A549 treated with Mapracorat at 1 μM for 4 hours (cell line): Measurements from ENCODE around the gene CX3CL1. TPM values are rescaled to one million over a fixed set of nuclear protein-coding genes. Genes with fewer than 3 reads are reported as not detected.

ENCODE experiments used
- total RNA-seq: library from RNA; stranded (reverse); fragments of 200-300 nt; extraction: Qiagen RNA extraction; gene quantifications from 5 replicates; pipeline ENCODE4 v1.2.3, GENCODE V29; 2022

Gene CX3CL1
- total RNA-seq, result 0.07 to 0.18 TPM (median 0.12 TPM) in 5 replicates

DNA sequence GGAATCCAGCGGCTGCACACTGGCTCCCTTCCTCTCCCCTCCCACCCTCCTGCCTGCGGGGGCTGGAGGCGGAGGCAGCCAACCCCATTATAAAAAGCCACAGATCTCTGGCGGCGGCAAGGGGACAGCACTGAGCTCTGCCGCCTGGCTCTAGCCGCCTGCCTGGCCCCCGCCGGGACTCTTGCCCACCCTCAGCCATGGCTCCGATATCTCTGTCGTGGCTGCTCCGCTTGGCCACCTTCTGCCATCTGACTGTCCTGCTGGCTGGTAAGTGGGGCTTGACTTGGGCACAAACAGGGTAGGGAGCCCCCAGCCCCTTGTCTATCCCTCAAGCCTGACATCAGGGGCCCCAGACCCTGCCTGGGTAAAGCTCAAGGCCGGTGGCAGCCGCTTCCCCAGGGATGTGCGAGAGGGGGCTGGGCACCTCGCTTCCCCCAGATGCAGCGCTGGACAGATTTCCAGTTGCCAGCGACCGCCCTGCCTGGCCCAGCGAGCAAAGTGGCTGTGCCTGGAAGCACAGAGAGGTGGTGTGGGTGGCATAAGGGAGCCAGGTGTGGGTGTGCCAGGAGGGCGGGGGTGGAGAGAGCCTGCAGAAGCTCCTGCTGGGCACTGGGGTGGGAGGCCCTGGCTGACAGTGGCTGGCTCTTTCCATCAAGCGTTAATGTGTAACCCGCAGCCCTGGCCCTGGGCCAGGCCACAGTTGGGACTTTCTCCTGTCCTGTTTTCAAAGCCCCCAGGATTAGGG is at the start of gene CX3CL1:
TSS of gene CX3CL1 (plus strand) at position 119 of the 745 bp plus-strand sequence. CDS start at position 198, 79 bp downstream.

GRCh38 chr16:57358527-57359095 is 13.7 kb upstream of the CX3CL1 start, which contains the start of gene CCL22:
TSS of gene CCL22 (plus strand) at chr16:57358783. CDS start at chr16:57358817, 34 bp downstream.

GRCh38 chr16:57403965-57404817 is 31.9 kb downstream of the CX3CL1 start, which contains the start of gene CCL17:
TSS of gene CCL17 (plus strand) at chr16:57404767. CDS start at chr16:57413933, 9,166 bp downstream.

Other genes starting within 250 kb of the CX3CL1 start
- gene PSME3IP1, start 186.5 kb upstream of the CX3CL1 start, total RNA-seq, result 79.2 to 113 TPM (median 88.8 TPM) in 5 replicates
- gene RSPRY1, start 186.2 kb upstream of the CX3CL1 start, total RNA-seq, result 27.7 to 36.2 TPM (median 34.9 TPM) in 5 replicates
- gene ARL2BP, start 127.2 kb upstream of the CX3CL1 start, total RNA-seq, result 73.1 to 80.0 TPM (median 76.6 TPM) in 5 replicates
- 1.1 to 1.8 TPM (median 1.6 TPM) in 5 replicates for gene PLLP, start 87.8 kb upstream of the CX3CL1 start, total RNA-seq
- gene CCL22, start 13.7 kb upstream of the CX3CL1 start, total RNA-seq, result 0.05 to 0.07 TPM (median 0.07 TPM) in 4 of 5 replicates, not detected in the other
- gene CCL17, start 32.3 kb downstream of the CX3CL1 start, total RNA-seq, result not detected in 5 replicates
- gene CIAPIN1, start 74.9 kb downstream of the CX3CL1 start, total RNA-seq, result 69.9 to 90.8 TPM (median 74.6 TPM) in 5 replicates
- gene COQ9, start 75.0 kb downstream of the CX3CL1 start, total RNA-seq, result 39.1 to 53.2 TPM (median 50.2 TPM) in 5 replicates
- gene POLR2C, start 90.2 kb downstream of the CX3CL1 start, total RNA-seq, result 102 to 167 TPM (median 109 TPM) in 5 replicates
- gene DOK4, start 114.0 kb downstream of the CX3CL1 start, total RNA-seq, result 31.7 to 45.5 TPM (median 40.7 TPM) in 5 replicates
- 6.4 to 10.1 TPM (median 7.8 TPM) in 5 replicates for gene CCDC102A, start 164.1 kb downstream of the CX3CL1 start, total RNA-seq
- gene ADGRG5, start 170.2 kb downstream of the CX3CL1 start, total RNA-seq, result 0.04 to 0.10 TPM (median 0.09 TPM) in 5 replicates